GM12891 (cell line): ENCODE results near the gene FHL5.

ENCODE experiments used
- PAX5 ChIP-seq: IDR thresholded peaks from 2 replicates; pipeline ENCODE4 v1.6.1; 2011; ENCODE audit warnings: low read length, moderate library complexity, mild to moderate bottlenecking; ENCODE audit not compliant: insufficient read depth, severe bottlenecking
- POLR2A ChIP-seq: IDR thresholded peaks from 2 replicates; pipeline ENCODE4 v1.6.1; 2011; ENCODE audit warnings: low read depth, low read length, control low read depth
- POLR2AphosphoS5 ChIP-seq: IDR thresholded peaks from 2 replicates; pipeline ENCODE4 v1.6.1; 2011; ENCODE audit warnings: low read depth, low read length, control low read depth
- POU2F2 ChIP-seq: IDR thresholded peaks from 2 replicates; pipeline ENCODE4 v1.6.1; 2011; ENCODE audit warnings: low read depth, mild to moderate bottlenecking, control low read depth, low read length, moderate library complexity
- SPI1 ChIP-seq: IDR thresholded peaks from 2 replicates; pipeline ENCODE4 v1.6.1; 2011; ENCODE audit warnings: low read depth, low read length, control low read depth
- TAF1 ChIP-seq: IDR thresholded peaks from 2 replicates; pipeline ENCODE4 v1.6.1; 2011; ENCODE audit warnings: low read depth, low read length, control low read depth

DNA sequence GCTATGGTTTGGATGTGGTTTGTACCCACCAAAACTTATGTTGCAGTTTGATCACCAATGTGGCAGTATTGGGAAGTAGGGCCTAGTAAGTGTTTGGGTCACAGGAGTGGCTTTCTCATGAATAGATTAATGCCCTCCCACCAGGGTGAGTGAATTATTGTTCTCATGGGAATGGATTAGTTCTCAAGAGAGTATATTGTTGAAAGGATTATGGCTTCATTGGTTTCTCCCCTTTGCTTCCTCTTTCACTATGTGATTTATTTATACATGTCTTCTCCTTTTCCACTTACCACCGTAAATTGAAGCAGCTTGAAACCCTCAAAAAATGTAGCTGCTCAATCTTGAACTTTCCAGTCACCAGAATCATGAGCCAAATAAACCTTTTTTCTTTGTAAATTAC lies 30.5 kb upstream of the FHL5 start:
- TF ChIP-seq POLR2AphosphoS5 (no peak), POLR2A (no peak), SPI1 (no peak), TAF1 (no peak), PAX5 (no peak), POU2F2 (no peak)
